NT2/D1 (cell line): ENCODE measurements around the gene PIGT.

Source experiments
- SUZ12 ChIP-seq: IDR thresholded peaks from 2 replicates; pipeline ENCODE4 v1.6.1; 2011; ENCODE audit not compliant: insufficient read length, insufficient read depth; ENCODE audit errors: extremely low read depth
- YY1 ChIP-seq: IDR thresholded peaks from 2 replicates; pipeline ENCODE4 v1.6.1; 2011; ENCODE audit not compliant: insufficient read length, insufficient read depth
- ZNF274 ChIP-seq: IDR thresholded peaks from 2 replicates; pipeline ENCODE4 v1.6.1; 2011; ENCODE audit warnings: mild to moderate bottlenecking, low read depth, low read length

GRCh38 chr20:45450097-45450818 is 34.3 kb downstream of the PIGT start:
- TF ChIP-seq SUZ12, result no peak
- no peak for TF ChIP-seq YY1
- no peak for TF ChIP-seq ZNF274
